ENCODE results near the gene WDR70.

DNA sequence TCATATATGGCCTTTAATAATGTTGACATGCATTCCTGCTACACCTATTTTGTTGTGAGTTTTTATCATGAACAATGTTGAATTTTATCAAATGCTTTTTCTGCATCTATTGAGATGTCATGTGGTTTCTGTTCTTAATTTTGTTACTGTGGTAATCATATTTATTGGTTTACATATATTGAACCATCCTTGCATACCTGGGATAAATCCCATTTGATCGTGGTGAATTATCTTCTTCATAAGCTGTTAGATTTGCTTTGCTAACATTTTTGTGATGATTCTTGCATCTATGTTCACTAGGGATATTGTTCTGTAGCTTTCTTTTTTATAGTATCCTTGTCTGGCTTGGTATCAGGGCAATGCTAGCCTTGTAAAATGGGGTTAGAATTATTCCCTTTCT is 222.0 kb downstream of the WDR70 start:
- no peak for TF ChIP-seq CTCF (IDR thresholded peaks at IDR 0.05; ENCODE audit: low read depth, low read length, missing input control)
- TF ChIP-seq YY1 (IDR thresholded peaks at IDR 0.05) = no peak
- TF ChIP-seq SP1 (IDR thresholded peaks at IDR 0.05) = no peak
- TF ChIP-seq, protein P1, sequence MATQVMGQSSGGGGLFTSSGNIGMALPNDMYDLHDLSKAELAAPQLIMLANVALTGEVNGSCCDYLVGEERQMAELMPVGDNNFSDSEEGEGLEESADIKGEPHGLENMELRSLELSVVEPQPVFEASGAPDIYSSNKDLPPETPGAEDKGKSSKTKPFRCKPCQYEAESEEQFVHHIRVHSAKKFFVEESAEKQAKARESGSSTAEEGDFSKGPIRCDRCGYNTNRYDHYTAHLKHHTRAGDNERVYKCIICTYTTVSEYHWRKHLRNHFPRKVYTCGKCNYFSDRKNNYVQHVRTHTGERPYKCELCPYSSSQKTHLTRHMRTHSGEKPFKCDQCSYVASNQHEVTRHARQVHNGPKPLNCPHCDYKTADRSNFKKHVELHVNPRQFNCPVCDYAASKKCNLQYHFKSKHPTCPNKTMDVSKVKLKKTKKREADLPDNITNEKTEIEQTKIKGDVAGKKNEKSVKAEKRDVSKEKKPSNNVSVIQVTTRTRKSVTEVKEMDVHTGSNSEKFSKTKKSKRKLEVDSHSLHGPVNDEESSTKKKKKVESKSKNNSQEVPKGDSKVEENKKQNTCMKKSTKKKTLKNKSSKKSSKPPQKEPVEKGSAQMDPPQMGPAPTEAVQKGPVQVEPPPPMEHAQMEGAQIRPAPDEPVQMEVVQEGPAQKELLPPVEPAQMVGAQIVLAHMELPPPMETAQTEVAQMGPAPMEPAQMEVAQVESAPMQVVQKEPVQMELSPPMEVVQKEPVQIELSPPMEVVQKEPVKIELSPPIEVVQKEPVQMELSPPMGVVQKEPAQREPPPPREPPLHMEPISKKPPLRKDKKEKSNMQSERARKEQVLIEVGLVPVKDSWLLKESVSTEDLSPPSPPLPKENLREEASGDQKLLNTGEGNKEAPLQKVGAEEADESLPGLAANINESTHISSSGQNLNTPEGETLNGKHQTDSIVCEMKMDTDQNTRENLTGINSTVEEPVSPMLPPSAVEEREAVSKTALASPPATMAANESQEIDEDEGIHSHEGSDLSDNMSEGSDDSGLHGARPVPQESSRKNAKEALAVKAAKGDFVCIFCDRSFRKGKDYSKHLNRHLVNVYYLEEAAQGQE (IDR thresholded peaks at IDR 0.05) = no peak
- TF ChIP-seq NR2F2 (IDR thresholded peaks at IDR 0.05) = no peak
- no peak for TF ChIP-seq MAX (IDR thresholded peaks at IDR 0.05)
- TF ChIP-seq EGR1 (IDR thresholded peaks at IDR 0.05; ENCODE audit: low read depth in 2 of 2) = no peak
- TF ChIP-seq GABPA (IDR thresholded peaks at IDR 0.05 in 1 of 2, conservative IDR thresholded peaks at IDR 0.05 in 1 of 2) = no peak
- TF ChIP-seq JUND (IDR thresholded peaks at IDR 0.05) = no peak
- no peak for TF ChIP-seq FOXA2 (IDR thresholded peaks at IDR 0.05)
- TF ChIP-seq RAD21 (IDR thresholded peaks at IDR 0.05) = no peak

Measured in liver (tissue), 3 donors.